Naive thymus-derived CD8-positive, alpha-beta T cell (primary cell): ENCODE measurements around the gene ELMOD1. TPM values are rescaled to one million over a fixed set of nuclear protein-coding genes. Genes with fewer than 3 reads are reported as not detected.

Source experiments
- ATAC-seq, 2 donors: fragments of 150-1000 bp; cut with Tn5 transposase in 1 of 2; sonication (Bioruptor Pico), chemical (Tn5 transposase) in 1 of 2; 1 replicate in 1 of 2; 2 replicates in 1 of 2; pipeline ENCODE4 v1.10.0; 2021; ENCODE audit warnings: mild to moderate bottlenecking in 2 of 2, moderate library complexity in 2 of 2
- POLR2A ChIA-PET: fragments of 350-600 bp; sonication (Branson Sonifier 250); formaldehyde crosslinking; loops from one replicate; lab custom pipeline; 2021; ENCODE audit warnings: antibody characterized with exemption; lab: Charles Lee
- DNase-seq, 10 donors: peaks; one replicate each; pipeline versions ENCODE4 v3.0.0 to v3.0.0-alpha.2; 2020 to 2022
- H3K27ac Mint-ChIP-seq, 10 donors: one replicate each; pipeline ENCODE4 v1.8.0; 2020 to 2022; ENCODE audit warnings: mild to moderate bottlenecking in 10 of 10, mixed read lengths in 10 of 10, moderate library complexity in 4 of 10, inconsistent platforms in 1 of 10
- H3K27me3 Mint-ChIP-seq, 5 donors: one replicate each; pipeline ENCODE4 v1.8.0; 2021 to 2022; ENCODE audit warnings: mixed read lengths in 5 of 5
- H3K36me3 Mint-ChIP-seq, 3 donors: one replicate each; pipeline ENCODE4 v1.8.0; 2020 to 2022; ENCODE audit warnings: mixed read lengths in 3 of 3, mild to moderate bottlenecking in 2 of 3, inconsistent platforms in 1 of 3
- H3K4me1 Mint-ChIP-seq, 4 donors: one replicate each; pipeline ENCODE4 v1.8.0; 2021 to 2022; ENCODE audit warnings: mixed read lengths in 4 of 4
- H3K4me3 Mint-ChIP-seq, 10 donors: one replicate each; pipeline ENCODE4 v1.8.0; 2020 to 2022; ENCODE audit warnings: mild to moderate bottlenecking in 10 of 10, mixed read lengths in 10 of 10, moderate library complexity in 6 of 10, inconsistent platforms in 1 of 10
- H3K9me3 Mint-ChIP-seq, 9 donors: one replicate each; pipeline ENCODE4 v1.8.0; 2020 to 2022; ENCODE audit warnings: mixed read lengths in 9 of 9, mild to moderate bottlenecking in 3 of 9, inconsistent platforms in 1 of 9, moderate library complexity in 1 of 9
- polyA plus RNA-seq, 3 donors: library from polyadenylated mRNA; unstranded; fragments of 300-500 nt; fragmentation: Illumina TruSeq; gene quantifications; one replicate each; pipeline ENCODE4 v1.2.3, GENCODE V29; 2021
- total RNA-seq, 8 experiments: library from RNA in 2 of 8; stranded (reverse) in 2 of 8; gene quantifications; one replicate each; pipeline ENCODE4 v1.2.3 and lab custom pipeline; 2021 to 2026

Gene ELMOD1
- total and polyA plus RNA-seq, 5 experiments from 2014 or later, result not detected

DNA sequence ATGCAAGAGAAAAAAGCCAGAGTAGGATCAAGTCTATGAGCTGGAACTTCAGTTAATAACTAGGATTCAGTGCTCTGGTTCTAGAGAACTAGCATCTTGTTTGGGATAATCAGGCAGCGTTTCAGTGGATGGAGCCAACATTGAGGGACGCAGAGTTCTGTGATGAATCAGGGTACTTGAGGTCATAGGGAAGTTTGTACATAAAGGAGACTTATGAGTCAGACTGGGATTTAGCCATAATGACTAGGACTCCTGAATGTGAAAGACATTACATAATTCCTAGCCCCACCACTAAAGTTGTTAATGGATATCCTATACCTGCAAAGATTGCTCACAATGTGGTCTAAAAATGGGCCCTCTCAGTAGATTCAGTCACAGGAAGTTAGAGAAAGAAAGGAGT, 114.1 kb downstream of the ELMOD1 start:
- POLR2A ChIA-PET, result no interaction called here
- peaks cover 0 to 2% (median 0%) of the 10 kb centered on the region in 9 donors for H3K9me3 Mint-ChIP-seq
- peaks cover 11 to 43% (median 31%) of the 10 kb centered on the region in 5 donors for H3K27me3 Mint-ChIP-seq
- no peaks in the 10 kb centered on the region for H3K4me1 Mint-ChIP-seq
- H3K27ac Mint-ChIP-seq, result no peak overlapping the region
- no peak for DNase-seq
- H3K36me3 Mint-ChIP-seq, result no peaks in the 10 kb centered on the region
- no peak for ATAC-seq
- H3K4me3 Mint-ChIP-seq, result no peak overlapping the region

DNA sequence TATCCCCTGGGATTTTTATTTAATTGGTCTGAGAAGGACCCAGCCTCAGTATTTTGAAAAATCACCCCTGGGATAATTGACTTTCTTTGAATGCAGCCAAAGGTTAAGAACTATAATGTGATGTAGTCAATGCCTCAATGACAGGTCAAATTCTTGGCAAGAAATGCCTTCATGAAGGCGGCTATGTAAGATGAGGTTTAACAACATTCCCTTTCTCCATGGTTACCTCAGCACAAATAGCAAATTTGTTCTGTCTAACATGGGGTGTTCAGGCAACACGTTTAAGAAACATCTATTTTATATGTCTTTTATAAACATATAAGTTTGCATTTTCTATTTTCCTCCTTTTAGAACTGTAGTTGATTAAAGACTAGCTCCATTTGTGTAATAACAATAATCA, 115.6 kb downstream of the ELMOD1 start:
- no peaks in the 10 kb centered on the region for H3K36me3 Mint-ChIP-seq
- ATAC-seq (no peak), DNase-seq (no peak)
- POLR2A ChIA-PET, result interaction anchor here (0.5 kb wide), 1 partner anchor 169 kb away, joined by 4 read pairs; no protein-coding TSS in a partner anchor
- H3K4me3 Mint-ChIP-seq, result no peak overlapping the region
- H3K27ac Mint-ChIP-seq, result no peak overlapping the region
- no peaks in the 10 kb centered on the region for H3K4me1 Mint-ChIP-seq
- peaks cover 0 to 2% (median 0%) of the 10 kb centered on the region in 9 donors for H3K9me3 Mint-ChIP-seq
- H3K27me3 Mint-ChIP-seq, result peaks cover 11 to 48% (median 28%) of the 10 kb centered on the region in 5 donors

DNA sequence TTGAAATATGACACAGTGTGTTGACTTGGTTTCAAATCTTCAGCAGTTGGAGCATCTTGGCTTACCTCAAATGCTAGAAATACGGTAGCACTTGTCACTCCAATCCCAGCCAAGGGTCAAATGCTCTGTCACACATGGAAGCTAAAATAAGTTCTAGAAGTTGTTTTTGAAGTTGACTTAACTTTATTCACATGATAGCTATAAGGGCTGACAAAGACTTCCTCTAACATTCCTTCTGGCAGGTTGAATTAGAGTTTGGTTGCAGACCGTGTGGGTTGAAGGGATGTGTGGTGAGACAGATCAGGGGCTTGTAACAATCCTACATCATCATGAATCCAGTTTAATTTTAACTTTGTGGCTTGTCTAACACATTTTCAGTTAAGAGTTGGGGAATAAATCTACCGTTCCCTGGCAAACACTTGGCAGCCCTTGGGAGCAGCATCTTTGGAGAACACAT, 116.3 kb downstream of the ELMOD1 start:
- DNase-seq (no peak), ATAC-seq (no peak)
- Mint-ChIP-seq H3K36me3 (no peaks in the 10 kb centered on the region), H3K27ac (no peak overlapping the region), H3K27me3 (peaks cover 11 to 52% (median 25%) of the 10 kb centered on the region in 5 donors), H3K9me3 (peaks cover 0 to 2% (median 0%) of the 10 kb centered on the region in 9 donors), H3K4me1 (no peaks in the 10 kb centered on the region), H3K4me3 (no peak overlapping the region)
- POLR2A ChIA-PET, result no interaction called here

DNA sequence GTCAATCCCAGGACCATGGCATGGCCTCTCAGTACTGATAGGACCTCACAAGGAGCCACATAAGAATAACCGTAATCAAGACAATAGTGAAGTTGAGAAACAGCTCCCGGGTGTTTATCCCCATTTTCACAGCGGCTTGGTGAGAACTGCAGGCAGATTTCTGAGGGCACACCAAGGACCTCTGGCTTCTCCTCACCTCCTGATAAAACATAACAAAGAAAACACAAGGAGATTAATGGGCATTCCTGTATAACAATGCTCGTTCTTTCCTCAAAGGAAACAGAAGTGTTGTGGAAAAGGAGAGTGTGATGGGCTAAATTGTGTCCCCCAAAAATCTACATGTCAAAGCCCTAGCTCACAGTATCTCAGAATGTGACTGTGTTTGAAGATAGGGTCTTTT, 116.9 kb downstream of the ELMOD1 start:
- H3K27ac Mint-ChIP-seq, result no peak overlapping the region
- POLR2A ChIA-PET, result no interaction called here
- DNase-seq, result no peak
- H3K4me1 Mint-ChIP-seq, result no peaks in the 10 kb centered on the region
- no peaks in the 10 kb centered on the region for H3K36me3 Mint-ChIP-seq
- H3K4me3 Mint-ChIP-seq, result no peak overlapping the region
- peaks cover 0 to 2% (median 0%) of the 10 kb centered on the region in 9 donors for H3K9me3 Mint-ChIP-seq
- ATAC-seq, result no peak
- H3K27me3 Mint-ChIP-seq, result peaks cover 11 to 58% (median 27%) of the 10 kb centered on the region in 5 donors

DNA sequence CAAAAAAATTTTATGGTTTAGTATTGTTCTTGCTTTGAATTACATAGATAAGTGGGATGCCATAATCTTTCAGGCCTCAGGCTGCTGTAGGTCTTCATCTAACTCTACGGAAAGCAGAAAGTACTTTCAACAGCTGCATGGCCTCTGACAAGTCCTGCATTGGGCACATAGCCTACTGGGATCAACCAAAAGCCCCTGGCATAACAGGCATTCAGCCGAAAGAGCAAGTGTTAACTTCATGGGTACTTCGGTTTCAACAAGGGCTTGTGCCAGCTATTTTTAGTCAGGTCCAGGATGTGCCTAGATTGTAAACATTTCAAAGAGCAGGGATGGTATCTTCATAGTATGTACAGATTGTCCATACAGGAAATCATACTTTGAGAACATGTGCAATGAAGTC, 117.8 kb downstream of the ELMOD1 start:
- ATAC-seq (no peak), DNase-seq (no peak)
- H3K36me3 Mint-ChIP-seq, result no peaks in the 10 kb centered on the region
- H3K27me3 Mint-ChIP-seq, result peaks cover 8 to 52% (median 23%) of the 10 kb centered on the region in 5 donors
- peaks cover 0 to 2% (median 0%) of the 10 kb centered on the region in 9 donors for H3K9me3 Mint-ChIP-seq
- no peak overlapping the region for H3K27ac Mint-ChIP-seq
- H3K4me1 Mint-ChIP-seq, result no peaks in the 10 kb centered on the region
- POLR2A ChIA-PET, result no interaction called here
- H3K4me3 Mint-ChIP-seq, result no peak overlapping the region

DNA sequence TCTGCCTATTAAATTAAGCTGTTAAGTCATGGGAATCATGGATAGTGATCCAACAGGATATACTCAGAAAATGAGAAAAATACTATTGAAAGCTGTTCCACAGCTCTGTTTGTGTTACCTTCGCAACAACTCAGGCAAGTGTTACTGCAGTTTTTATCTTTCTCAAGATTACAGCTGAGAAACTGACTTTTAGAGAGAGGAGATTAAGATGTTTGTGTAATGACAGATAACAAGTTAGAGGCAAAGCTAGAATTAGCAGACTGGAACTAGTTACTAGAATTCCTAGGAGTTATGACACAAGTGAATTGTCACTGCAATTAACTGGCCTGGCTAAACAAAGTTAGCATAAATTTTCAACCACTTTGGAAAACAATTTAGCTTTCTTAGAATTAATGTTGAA, 119.4 kb downstream of the ELMOD1 start:
- Mint-ChIP-seq H3K36me3 (no peaks in the 10 kb centered on the region), H3K4me1 (no peaks in the 10 kb centered on the region), H3K27ac (no peak overlapping the region), H3K27me3 (peaks cover 15 to 47% (median 25%) of the 10 kb centered on the region in 5 donors), H3K9me3 (peaks cover 0 to 2% (median 0%) of the 10 kb centered on the region in 9 donors), H3K4me3 (no peak overlapping the region)
- ATAC-seq (no peak), DNase-seq (no peak)
- POLR2A ChIA-PET, result no interaction called here

DNA sequence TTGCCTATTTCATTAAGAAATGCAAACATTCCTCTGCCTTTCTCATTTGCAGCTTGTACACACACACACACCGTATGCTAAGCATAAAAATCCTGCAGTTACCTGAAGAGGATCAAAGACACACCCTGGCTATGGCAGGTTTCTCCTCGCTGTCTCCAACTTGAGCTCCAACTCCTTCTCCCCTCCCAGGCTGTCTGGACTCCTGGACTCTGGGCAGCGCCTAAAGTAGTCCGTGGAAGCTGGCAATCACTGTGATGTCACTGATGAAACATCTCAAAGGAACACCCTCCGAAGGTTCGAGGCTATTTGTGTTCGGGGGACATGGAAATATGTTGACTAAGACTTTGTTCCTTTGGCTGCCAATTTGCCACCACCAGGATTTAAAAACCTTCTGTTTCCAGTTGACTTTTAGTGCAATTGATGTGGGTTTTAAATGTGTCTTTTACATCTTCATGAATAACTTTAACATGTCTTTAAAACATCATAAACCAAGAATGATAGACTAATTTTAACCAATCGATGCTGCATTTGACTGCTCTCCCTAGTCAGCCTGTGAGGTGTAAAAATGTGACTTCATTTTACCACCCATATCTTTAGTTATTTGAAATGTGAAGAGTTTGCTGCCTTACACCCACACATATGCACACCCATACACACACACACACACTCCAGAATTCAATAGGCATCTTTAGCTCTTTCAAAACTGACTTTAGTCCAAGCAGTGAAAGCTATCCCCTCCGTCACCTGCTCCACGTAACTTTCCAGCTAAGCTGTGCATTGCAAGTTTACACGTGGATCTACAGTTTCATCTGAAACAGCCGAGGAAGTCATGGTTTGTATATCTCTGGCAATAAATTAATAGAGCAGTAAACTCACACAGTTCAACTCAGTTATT, 121.2 kb downstream of the ELMOD1 start, which contains the start of gene SLN:
SLN (minus strand) TSS at position 196 of the 895 bp plus-strand sequence.
- POLR2A ChIA-PET, result no interaction called here
- DNase-seq, result no peak
- H3K4me3 Mint-ChIP-seq, result no peak within 1 kb of the TSS
- H3K9me3 Mint-ChIP-seq, result peaks cover 0 to 4% (median 0%) of the 10 kb centered on the region in 9 donors
- no peak for ATAC-seq
- H3K36me3 Mint-ChIP-seq, result no peaks in the 10 kb centered on the region
- H3K4me1 Mint-ChIP-seq, result no peaks in the 10 kb centered on the region
- no peak within 1 kb of the TSS for H3K27ac Mint-ChIP-seq
- H3K27me3 Mint-ChIP-seq, result peaks cover 21 to 63% (median 33%) of the 10 kb centered on the region in 5 donors

DNA sequence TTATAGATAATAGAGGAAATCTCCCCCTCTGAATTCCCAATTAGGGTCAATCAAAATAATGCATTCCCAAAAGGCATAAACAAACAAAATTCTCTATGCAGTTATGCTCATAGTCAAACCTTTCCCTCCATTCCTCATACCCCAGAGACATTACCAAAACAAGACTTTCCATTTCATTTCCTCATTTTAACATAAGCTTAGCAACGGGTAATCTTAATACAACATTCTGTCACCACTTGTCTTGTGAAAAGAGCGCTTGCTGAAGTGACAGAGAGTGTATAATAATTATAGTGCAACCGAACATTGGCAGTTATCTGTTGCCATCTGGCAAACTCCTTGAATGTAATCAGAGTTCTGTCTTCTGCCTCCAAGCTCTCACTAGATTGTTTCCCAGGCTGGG, 122.1 kb downstream of the ELMOD1 start:
- ATAC-seq (no peak), DNase-seq (no peak)
- H3K9me3 Mint-ChIP-seq, result peaks cover 0 to 4% (median 0%) of the 10 kb centered on the region in 9 donors
- H3K36me3 Mint-ChIP-seq, result no peaks in the 10 kb centered on the region
- POLR2A ChIA-PET, result no interaction called here
- H3K27ac Mint-ChIP-seq, result no peak overlapping the region
- peaks cover 20 to 56% (median 26%) of the 10 kb centered on the region in 5 donors for H3K27me3 Mint-ChIP-seq
- H3K4me1 Mint-ChIP-seq, result no peaks in the 10 kb centered on the region
- no peak overlapping the region for H3K4me3 Mint-ChIP-seq

Other genes with a start within 250 kb of the ELMOD1 start
- 10 to 100 TPM; 34.1 to 35.7 TPM for gene CWF19L2, start 133.3 kb upstream of the ELMOD1 start, total RNA-seq
- 1 to 10 TPM; 6.2 to 8.7 (median 6.7) TPM for gene CWF19L2, start 133.3 kb upstream of the ELMOD1 start, polyA plus RNA-seq
- gene ALKBH8, start 25.4 kb upstream of the ELMOD1 start, total RNA-seq, result 10 to 100 TPM; 18.1 to 18.2 TPM
- 10 to 100 TPM in 2 of 3 donors, 1 to 10 TPM in 1; 6.1 to 11.9 (median 10.9) TPM for gene ALKBH8, start 25.4 kb upstream of the ELMOD1 start, polyA plus RNA-seq
- not detected for gene SLN, start 120.9 kb downstream of the ELMOD1 start, total RNA-seq
- not detected for gene SLN, start 120.9 kb downstream of the ELMOD1 start, polyA plus RNA-seq